DMS53 (cell line): Measurements from ENCODE around the gene TRIM10.
A peak's percentile ranks its signal among the peaks of the same experiment; 100 is the strongest.
"Not testable (repeated sequence)": the region's sequence is repeated elsewhere in the genome, so short reads cannot be mapped to it uniquely, and the experiment has no call there.

ENCODE experiments used
- DNase-seq: peaks from one replicate; lab custom pipeline; 2025; lab: John Stamatoyannopoulos, UW

Gene TRIM10

GRCh38 chr6:30154061-30154460 lies 7.0 kb downstream of the TRIM10 start:
- no peak for DNase-seq

- DNase-seq = no peak
These were observed 8.0 kb downstream of the TRIM10 start for GRCh38 chr6:30152910-30153610.

- DNase-seq = peak; percentile 58
These were observed 8.9 kb downstream of the TRIM10 start for GRCh38 chr6:30152016-30152673.

GRCh38 chr6:30151580-30151979 lies 9.4 kb downstream of the TRIM10 start:
- no peak for DNase-seq

- no peak for DNase-seq
These were observed 10.2 kb downstream of the TRIM10 start for GRCh38 chr6:30150671-30151395.

GRCh38 chr6:30149858-30150550 lies 11.0 kb downstream of the TRIM10 start:
- DNase-seq = no peak

- DNase-seq = no peak
These were observed 11.8 kb downstream of the TRIM10 start for GRCh38 chr6:30149234-30149633.

- no peak for DNase-seq
These were observed 13.9 kb downstream of the TRIM10 start for GRCh38 chr6:30147096-30147495.

- no peak for DNase-seq
These were observed 15.2 kb downstream of the TRIM10 start for GRCh38 chr6:30145818-30146217.

GRCh38 chr6:30144811-30145210 lies 16.2 kb downstream of the TRIM10 start:
- DNase-seq = no peak

- no peak for DNase-seq
These were observed 17.2 kb downstream of the TRIM10 start for GRCh38 chr6:30143780-30144179.

- no peak for DNase-seq
These were observed 18.3 kb downstream of the TRIM10 start for GRCh38 chr6:30142665-30143064.

- DNase-seq = not testable (repeated sequence)
These were observed 20.8 kb downstream of the TRIM10 start for GRCh38 chr6:30140240-30140639.

GRCh38 chr6:30136570-30137286 lies 24.3 kb downstream of the TRIM10 start:
- DNase-seq = no peak

GRCh38 chr6:30135757-30136156 lies 25.3 kb downstream of the TRIM10 start, which contains the start of gene TRIM40:
TRIM40 (plus strand) TSS chr6:30136140; CDS start chr6:30137037, 897 bp downstream.
- no peak for DNase-seq

GRCh38 chr6:30135147-30135546 lies 25.9 kb downstream of the TRIM10 start:
- DNase-seq = no peak

- no peak for DNase-seq
These were observed 29.0 kb downstream of the TRIM10 start for GRCh38 chr6:30131947-30132497.

- peak; percentile 91 for DNase-seq
These were observed 29.8 kb downstream of the TRIM10 start for GRCh38 chr6:30130887-30131862.

GRCh38 chr6:30130179-30130679 lies 30.8 kb downstream of the TRIM10 start:
- no peak for DNase-seq
